A673 (cell line): ENCODE results near the gene DMRTC2. TPM values are rescaled to one million over a fixed set of nuclear protein-coding genes. Genes with fewer than 3 reads are reported as not detected.

Experiments
- BruUV-seq: library from RNA; stranded (reverse); fragments of 400-500 nt; replicated peaks from 2 replicates; lab custom pipeline; 2021; lab: Mats Ljungman, UMichigan
- CTCF ChIA-PET: fragments of 300-600 bp; sonication (Branson Sonifier 250); formaldehyde crosslinking; loops from one replicate; lab custom pipeline; 2022; ENCODE audit warnings: antibody characterized with exemption; lab: Charles Lee
- POLR2A ChIA-PET: fragments of 300-600 bp; sonication (Branson Sonifier 250); formaldehyde crosslinking; loops from one replicate; lab custom pipeline; 2022; ENCODE audit warnings: antibody characterized with exemption; ENCODE audit not compliant: low non-redundant PET; lab: Charles Lee
- DNase-seq: peaks from one replicate; pipeline ENCODE4 v3.0.0-alpha.2; 2015; ENCODE audit warnings: low spot score
- H3K27ac ChIP-seq: fragments of 200-600 bp; sonication (generic); 2 replicates; pipeline ENCODE4 v1.5.1; 2016; ENCODE audit warnings: mixed run types, low read depth, mild to moderate bottlenecking, mixed read lengths, antibody characterized with exemption, low read length; ENCODE audit not compliant: poor library complexity, severe bottlenecking
- H3K27me3 ChIP-seq: fragments of 200-600 bp; sonication (generic); replicated peaks from 2 replicates; pipeline ENCODE4 v1.6.1; 2017; ENCODE audit warnings: mixed run types, low read depth, mild to moderate bottlenecking, mixed read lengths, antibody characterized with exemption, low read length; ENCODE audit not compliant: insufficient read depth, poor library complexity
- H3K36me3 ChIP-seq: fragments of 200-600 bp; sonication (generic); 2 replicates; pipeline ENCODE4 v1.6.1; 2016; ENCODE audit warnings: mixed run types, mild to moderate bottlenecking, mixed read lengths, antibody characterized with exemption, low read length; ENCODE audit not compliant: insufficient read depth, poor library complexity, severe bottlenecking
- H3K4me1 ChIP-seq: fragments of 200-600 bp; sonication (generic); 2 replicates; pipeline ENCODE4 v1.6.1; 2017; ENCODE audit warnings: mixed run types, mild to moderate bottlenecking, mixed read lengths, antibody characterized with exemption, low read length; ENCODE audit not compliant: insufficient read depth, poor library complexity, severe bottlenecking
- H3K4me3 ChIP-seq: fragments of 200-600 bp; sonication (generic); 2 replicates; pipeline ENCODE4 v1.5.1; 2016; ENCODE audit warnings: low read depth, mixed run types, mild to moderate bottlenecking, mixed read lengths, low read length; ENCODE audit not compliant: poor library complexity, severe bottlenecking
- H3K9me3 ChIP-seq: fragments of 200-600 bp; sonication (generic); 2 replicates; pipeline ENCODE4 v1.6.1; 2016; ENCODE audit warnings: mixed run types, low read depth, mild to moderate bottlenecking, mixed read lengths, antibody characterized with exemption, low read length; ENCODE audit not compliant: poor library complexity, severe bottlenecking
- EZH2 ChIP-seq: fragments of 200-600 bp; sonication (generic); IDR thresholded peaks from 2 replicates; pipeline ENCODE4 v1.6.1; 2017; ENCODE audit warnings: borderline replicate concordance, low read depth, mild to moderate bottlenecking, mixed read lengths, antibody characterized with exemption, low read length; ENCODE audit not compliant: poor library complexity, severe bottlenecking
- intact Hi-C: fragments of 100-400 bp; cut with micrococcal nuclease; formaldehyde crosslinking; loops from one replicate; pipeline ENCODE4 v1.10.0; 2022; ENCODE audit not compliant: unreplicated experiment
- total RNA-seq: library from RNA; stranded (reverse); gene quantifications from 2 replicates; pipeline ENCODE4 v1.2.3, GENCODE V29; 2021
- TF ChIP-seq, protein P1 (sequence below): fragments of 300-800, 200-600 bp; sonication (generic); conservative IDR thresholded peaks from 2 replicates; pipeline ENCODE4 v1.5.1; 2017; ENCODE audit warnings: low read depth, mild to moderate bottlenecking, antibody characterized with exemption, low read length, moderate library complexity, mixed read lengths

The DMRTC2 gene
- total RNA-seq, 1 experiment from 2014 or later: not detected

DNA sequence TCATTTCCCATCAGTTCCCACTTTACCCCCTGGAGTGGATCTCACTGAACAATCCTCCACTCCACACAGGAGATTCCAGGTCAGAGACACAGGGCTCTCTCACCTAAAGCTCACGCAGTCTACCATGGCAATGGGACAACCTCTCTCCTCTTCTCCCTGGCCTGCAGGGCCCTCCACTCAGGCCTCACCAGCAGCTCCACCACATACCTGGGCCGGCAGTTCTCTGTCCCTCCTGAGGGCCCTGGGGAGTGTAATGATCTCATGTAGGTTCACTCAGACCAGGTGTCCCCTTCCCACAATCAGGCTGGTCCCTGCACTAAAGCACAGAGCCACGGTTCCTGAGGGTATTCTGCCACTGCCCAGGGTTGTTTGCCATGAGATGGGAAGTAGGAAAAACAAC is 32.9 kb upstream of the DMRTC2 start:
- no peak overlapping the region for H3K4me3 ChIP-seq
- intact Hi-C loops: no loop called here
- H3K27me3 ChIP-seq: no peaks in the 10 kb centered on the region
- TF ChIP-seq, protein P1, sequence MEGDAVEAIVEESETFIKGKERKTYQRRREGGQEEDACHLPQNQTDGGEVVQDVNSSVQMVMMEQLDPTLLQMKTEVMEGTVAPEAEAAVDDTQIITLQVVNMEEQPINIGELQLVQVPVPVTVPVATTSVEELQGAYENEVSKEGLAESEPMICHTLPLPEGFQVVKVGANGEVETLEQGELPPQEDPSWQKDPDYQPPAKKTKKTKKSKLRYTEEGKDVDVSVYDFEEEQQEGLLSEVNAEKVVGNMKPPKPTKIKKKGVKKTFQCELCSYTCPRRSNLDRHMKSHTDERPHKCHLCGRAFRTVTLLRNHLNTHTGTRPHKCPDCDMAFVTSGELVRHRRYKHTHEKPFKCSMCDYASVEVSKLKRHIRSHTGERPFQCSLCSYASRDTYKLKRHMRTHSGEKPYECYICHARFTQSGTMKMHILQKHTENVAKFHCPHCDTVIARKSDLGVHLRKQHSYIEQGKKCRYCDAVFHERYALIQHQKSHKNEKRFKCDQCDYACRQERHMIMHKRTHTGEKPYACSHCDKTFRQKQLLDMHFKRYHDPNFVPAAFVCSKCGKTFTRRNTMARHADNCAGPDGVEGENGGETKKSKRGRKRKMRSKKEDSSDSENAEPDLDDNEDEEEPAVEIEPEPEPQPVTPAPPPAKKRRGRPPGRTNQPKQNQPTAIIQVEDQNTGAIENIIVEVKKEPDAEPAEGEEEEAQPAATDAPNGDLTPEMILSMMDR: no peak
- no peak for TF ChIP-seq EZH2
- CTCF ChIA-PET: interaction anchor here (0.9 kb wide), 1 partner anchor 19 kb away, joined by 3 read pairs; no protein-coding TSS in a partner anchor
- no peak overlapping the region for H3K27ac ChIP-seq
- no peak for DNase-seq
- H3K4me1 ChIP-seq: no peaks in the 10 kb centered on the region
- BruUV-seq: no TSS peak
- POLR2A ChIA-PET: no interaction called here
- H3K36me3 ChIP-seq: no peaks in the 10 kb centered on the region
- H3K9me3 ChIP-seq: no peaks in the 10 kb centered on the region

DNA sequence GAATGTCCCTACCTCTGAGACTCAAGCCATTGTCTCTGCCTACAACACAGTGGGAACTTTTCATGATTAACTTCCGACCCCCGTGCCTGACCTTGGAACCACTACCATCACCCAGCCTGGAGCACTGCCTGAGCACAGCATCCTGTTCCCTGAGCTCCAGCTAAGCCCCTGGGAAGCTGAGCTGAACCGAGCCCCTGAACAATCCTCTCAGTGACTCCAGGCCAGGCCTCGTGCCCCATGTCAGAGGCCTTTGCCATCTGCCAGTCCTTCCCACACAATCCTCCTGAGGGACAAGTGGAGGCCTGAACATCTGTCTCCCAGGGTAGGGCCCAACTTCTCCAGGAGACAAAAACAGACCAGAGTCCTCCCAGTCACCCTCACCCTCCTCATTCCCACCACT is 30.9 kb upstream of the DMRTC2 start:
- ChIA-PET POLR2A (no interaction called here), CTCF (no interaction called here)
- DNase-seq: no peak
- no peaks in the 10 kb centered on the region for H3K27me3 ChIP-seq
- intact Hi-C loops: no loop called here
- no peaks in the 10 kb centered on the region for H3K36me3 ChIP-seq
- no TSS peak for BruUV-seq
- H3K9me3 ChIP-seq: no peaks in the 10 kb centered on the region
- no peak overlapping the region for H3K27ac ChIP-seq
- no peaks in the 10 kb centered on the region for H3K4me1 ChIP-seq
- TF ChIP-seq, protein P1: no peak
- TF ChIP-seq EZH2: no peak
- no peak overlapping the region for H3K4me3 ChIP-seq

GRCh38 chr19:41815301-41815700 is 29.5 kb upstream of the DMRTC2 start:
- intact Hi-C loops: no loop called here
- no peaks in the 10 kb centered on the region for H3K4me1 ChIP-seq
- CTCF ChIA-PET: no interaction called here
- no peak for DNase-seq
- H3K36me3 ChIP-seq: no peaks in the 10 kb centered on the region
- no peak overlapping the region for H3K4me3 ChIP-seq
- H3K27ac ChIP-seq: no peak overlapping the region
- TF ChIP-seq, protein P1: no peak
- no peak for TF ChIP-seq EZH2
- no peaks in the 10 kb centered on the region for H3K27me3 ChIP-seq
- no peaks in the 10 kb centered on the region for H3K9me3 ChIP-seq
- BruUV-seq: no TSS peak
- POLR2A ChIA-PET: no interaction called here
